HG03196 (cell line): ENCODE results near the gene BTN3A1.
"Not testable (repeated sequence)": the region's sequence is repeated elsewhere in the genome, so short reads cannot be mapped to it uniquely, and the experiment has no call there.

Experiments used
- ATAC-seq: cut with Tn5 transposase; IDR thresholded peaks from one replicate; pipeline ENCODE4 v1.9.1; 2021; ENCODE audit not compliant: unreplicated experiment

BTN3A1 gene

GRCh38 chr6:26401987-26402658 lies at the start of gene BTN3A1:
Gene BTN3A1, plus strand, starts transcription at chr6:26402275. Its CDS starts 3,289 bp downstream, at chr6:26405564.
- ATAC-seq = peak; percentile 87

GRCh38 chr6:26352315-26352714 lies 49.8 kb upstream of the BTN3A1 start:
- ATAC-seq = no peak

- no peak for ATAC-seq
Measured at GRCh38 chr6:26354162-26354561, 47.9 kb upstream of the BTN3A1 start.

- ATAC-seq = no peak
Measured at GRCh38 chr6:26355366-26355765, 46.7 kb upstream of the BTN3A1 start.

GRCh38 chr6:26357543-26357942 lies 44.5 kb upstream of the BTN3A1 start:
- ATAC-seq = not testable (repeated sequence)

- ATAC-seq = peak; percentile 43
Measured at GRCh38 chr6:26358511-26358981, 43.5 kb upstream of the BTN3A1 start.

- no peak for ATAC-seq
Measured at GRCh38 chr6:26359765-26360164, 42.3 kb upstream of the BTN3A1 start.

- ATAC-seq = peak; percentile 46
Measured at GRCh38 chr6:26360451-26361416, 41.3 kb upstream of the BTN3A1 start.

GRCh38 chr6:26361544-26361943 lies 40.5 kb upstream of the BTN3A1 start:
- no peak for ATAC-seq

GRCh38 chr6:26362093-26362835 lies 39.8 kb upstream of the BTN3A1 start:
- ATAC-seq = no peak

GRCh38 chr6:26362836-26363220 lies 39.2 kb upstream of the BTN3A1 start:
- no peak for ATAC-seq

GRCh38 chr6:26363882-26364701 lies 38.0 kb upstream of the BTN3A1 start:
- no peak for ATAC-seq

- ATAC-seq = no peak
Measured at GRCh38 chr6:26365633-26365995, 36.5 kb upstream of the BTN3A1 start.

- ATAC-seq = no peak
Measured at GRCh38 chr6:26366504-26366903, 35.6 kb upstream of the BTN3A1 start.

- ATAC-seq = no peak
Measured at GRCh38 chr6:26367114-26367513, 35.0 kb upstream of the BTN3A1 start.

GRCh38 chr6:26371813-26372212 lies 30.3 kb upstream of the BTN3A1 start:
- ATAC-seq = not testable (repeated sequence)

- no peak for ATAC-seq
Measured at GRCh38 chr6:26372308-26373144, 29.5 kb upstream of the BTN3A1 start.

- no peak for ATAC-seq
Measured at GRCh38 chr6:26375270-26375669, 26.8 kb upstream of the BTN3A1 start.

- no peak for ATAC-seq
Measured at GRCh38 chr6:26377719-26378118, 24.4 kb upstream of the BTN3A1 start.

GRCh38 chr6:26378143-26378542 lies 23.9 kb upstream of the BTN3A1 start:
- not testable (repeated sequence) for ATAC-seq
